Activated naive CD4-positive, alpha-beta T cell treated with anti-CD3 and anti-CD28 coated beads, Interleukin-2, amount 50 U/mL, for 72 hours (primary cell): ENCODE data around the gene TGFB1. TPM values are rescaled to one million over a fixed set of nuclear protein-coding genes. Genes with fewer than 3 reads are reported as not detected.
"Not testable (repeated sequence)": the region's sequence is repeated elsewhere in the genome, so short reads cannot be mapped to it uniquely, and the experiment has no call there.

Experiments
- ATAC-seq, 2 donors: fragments of 150-1000 bp; cut with Tn5 transposase; 2 replicates each; pipeline ENCODE4 v1.10.0; 2021; ENCODE audit warnings: mild to moderate bottlenecking in 2 of 2, moderate library complexity in 2 of 2
- DNase-seq, 2 donors: peaks; one replicate each; pipeline ENCODE4 v3.0.0; 2021 to 2022; ENCODE audit warnings: low spot score in 2 of 2
- H3K27ac Mint-ChIP-seq, 2 donors: one replicate each; pipeline ENCODE4 v1.8.0; 2022; ENCODE audit warnings: mild to moderate bottlenecking in 2 of 2, mixed read lengths in 2 of 2
- H3K36me3 Mint-ChIP-seq, 2 donors: one replicate each; pipeline ENCODE4 v1.8.0; 2022; ENCODE audit warnings: mixed read lengths in 2 of 2
- H3K9me3 Mint-ChIP-seq, 2 donors: one replicate each; pipeline ENCODE4 v1.8.0; 2022; ENCODE audit warnings: mixed read lengths in 2 of 2
- total RNA-seq, 2 donors: library from RNA; stranded (reverse); gene quantifications; one replicate each; pipeline ENCODE4 v1.2.3, GENCODE V29; 2022

TGFB1 gene
- total RNA-seq, 2 donors from 2014 or later = 73.4 to 126 TPM

- DNase-seq (no peak), ATAC-seq (no peak)
- no peaks in the 10 kb centered on the region for H3K9me3 Mint-ChIP-seq
- peak overlapping the region; percentile 85 to 89 for H3K27ac Mint-ChIP-seq
- peaks cover 42 to 60% of the 10 kb centered on the region in 2 donors for H3K36me3 Mint-ChIP-seq
These were observed 48.8 kb downstream of the TGFB1 start for GRCh38 chr19:41304706-41305483.

GRCh38 chr19:41303954-41304353 lies 49.8 kb downstream of the TGFB1 start:
- DNase-seq = no peak
- Mint-ChIP-seq H3K27ac (peak overlapping the region; percentile 85 to 95), H3K36me3 (peaks cover 46 to 63% of the 10 kb centered on the region in 2 donors), H3K9me3 (no peaks in the 10 kb centered on the region)
- ATAC-seq = no peak

- peaks cover 48 to 63% of the 10 kb centered on the region in 2 donors for H3K36me3 Mint-ChIP-seq
- H3K9me3 Mint-ChIP-seq = no peaks in the 10 kb centered on the region
- peak; percentile 71 to 80 for DNase-seq
- ATAC-seq = peak; percentile 72 to 85
- H3K27ac Mint-ChIP-seq = peak overlapping the region; percentile 85 to 95
These were observed 50.9 kb downstream of the TGFB1 start for GRCh38 chr19:41302624-41303351.

GRCh38 chr19:41300555-41300954 lies 53.2 kb downstream of the TGFB1 start:
- Mint-ChIP-seq H3K36me3 (peaks cover 60 to 63% of the 10 kb centered on the region in 2 donors), H3K27ac (peak overlapping the region; percentile 48 to 85), H3K9me3 (no peaks in the 10 kb centered on the region)
- DNase-seq = no peak
- no peak for ATAC-seq

- H3K27ac Mint-ChIP-seq = peak overlapping the region in 1 of 2 donors; percentile 85
These were observed 54.0 kb downstream of the TGFB1 start for GRCh38 chr19:41299755-41300089.

GRCh38 chr19:41299046-41299754 lies 54.5 kb downstream of the TGFB1 start:
- H3K27ac Mint-ChIP-seq = peak overlapping the region in 1 of 2 donors; percentile 85
- DNase-seq (no peak), ATAC-seq (no peak)
- H3K36me3 Mint-ChIP-seq = peaks cover 63 to 66% of the 10 kb centered on the region in 2 donors
- no peaks in the 10 kb centered on the region for H3K9me3 Mint-ChIP-seq

More at GRCh38 chr19:41299755-41300089, 54.0 kb downstream of the TGFB1 start:
- no peaks in the 10 kb centered on the region for H3K9me3 Mint-ChIP-seq
- DNase-seq (no peak), ATAC-seq (no peak)
- peaks cover 62 to 64% of the 10 kb centered on the region in 2 donors for H3K36me3 Mint-ChIP-seq

- Mint-ChIP-seq H3K36me3 (peaks cover 64 to 66% of the 10 kb centered on the region in 2 donors), H3K9me3 (no peaks in the 10 kb centered on the region), H3K27ac (peak overlapping the region; percentile 85 to 95)
- DNase-seq (no peak), ATAC-seq (peak in 1 of 2 donors; percentile 35)
These were observed 55.3 kb downstream of the TGFB1 start for GRCh38 chr19:41298348-41298964.

GRCh38 chr19:41297628-41298347 lies 55.9 kb downstream of the TGFB1 start:
- Mint-ChIP-seq H3K27ac (peak overlapping the region; percentile 85 to 95), H3K9me3 (no peaks in the 10 kb centered on the region), H3K36me3 (peaks cover 63 to 64% of the 10 kb centered on the region in 2 donors)
- peak in 1 of 2 donors; percentile 17 for ATAC-seq
- DNase-seq = no peak

- ATAC-seq (peak in 1 of 2 donors; percentile 54), DNase-seq (no peak)
- no peaks in the 10 kb centered on the region for H3K9me3 Mint-ChIP-seq
- peaks cover 59 to 66% of the 10 kb centered on the region in 2 donors for H3K36me3 Mint-ChIP-seq
- H3K27ac Mint-ChIP-seq = peak overlapping the region; percentile 85 to 95
These were observed 57.3 kb downstream of the TGFB1 start for GRCh38 chr19:41296433-41296871.

GRCh38 chr19:41295499-41295898 lies 58.2 kb downstream of the TGFB1 start:
- DNase-seq (no peak), ATAC-seq (no peak)
- Mint-ChIP-seq H3K9me3 (no peaks in the 10 kb centered on the region), H3K27ac (peak overlapping the region; percentile 16 to 85), H3K36me3 (peaks cover 50 to 60% of the 10 kb centered on the region in 2 donors)

- Mint-ChIP-seq H3K27ac (peak overlapping the region in 1 of 2 donors; percentile 70), H3K36me3 (peaks cover 41 to 49% of the 10 kb centered on the region in 2 donors), H3K9me3 (no peaks in the 10 kb centered on the region)
- ATAC-seq (no peak), DNase-seq (no peak)
These were observed 59.3 kb downstream of the TGFB1 start for GRCh38 chr19:41294393-41294792.

- H3K27ac Mint-ChIP-seq = peak overlapping the region in 1 of 2 donors; percentile 81
- peaks cover 17 to 28% of the 10 kb centered on the region in 2 donors for H3K36me3 Mint-ChIP-seq
- not testable (repeated sequence) for DNase-seq, ATAC-seq, H3K9me3 Mint-ChIP-seq
These were observed 63.9 kb downstream of the TGFB1 start for GRCh38 chr19:41289814-41290213.

GRCh38 chr19:41288673-41289530 lies 64.8 kb downstream of the TGFB1 start:
- no peak for ATAC-seq
- H3K9me3 Mint-ChIP-seq = no peaks in the 10 kb centered on the region
- peak overlapping the region in 1 of 2 donors; percentile 41 for H3K27ac Mint-ChIP-seq
- DNase-seq = no peak
- peaks cover 8 to 24% of the 10 kb centered on the region in 2 donors for H3K36me3 Mint-ChIP-seq
